Loucy (cell line): ENCODE data around the gene ADGRL1.
A peak's percentile ranks its signal among the peaks of the same experiment; 100 is the strongest.

ENCODE experiments used
- H2AFZ ChIP-seq: fragments of 200-600 bp; sonication (generic); 2 replicates; pipeline ENCODE4 v1.6.0; 2016; ENCODE audit warnings: antibody characterized with exemption, mild to moderate bottlenecking, low read length, moderate library complexity
- H3F3A ChIP-seq: fragments of 200-600 bp; 2 replicates; pipeline ENCODE4 v1.6.0; 2016; ENCODE audit warnings: antibody characterized with exemption, low read depth, mild to moderate bottlenecking
- H3K27me3 ChIP-seq: fragments of 200-600 bp; sonication (generic); 2 replicates; pipeline ENCODE4 v1.6.1; 2014; ENCODE audit warnings: low read length, mild to moderate bottlenecking; ENCODE audit not compliant: insufficient read depth, poor library complexity, severe bottlenecking
- H3K36me3 ChIP-seq: fragments of 200-600 bp; sonication (generic); 2 replicates; pipeline ENCODE4 v1.6.1; 2016; ENCODE audit warnings: low read length; ENCODE audit not compliant: insufficient read depth
- H3K4me1 ChIP-seq: fragments of 200-600 bp; sonication (generic); 2 replicates; pipeline ENCODE4 v1.5.1; 2014; ENCODE audit warnings: low read length, mild to moderate bottlenecking; ENCODE audit not compliant: insufficient read depth, poor library complexity, severe bottlenecking
- H3K4me2 ChIP-seq: fragments of 200-600 bp; sonication (generic); 2 replicates; pipeline ENCODE4 v1.6.0; 2014; ENCODE audit warnings: antibody characterized with exemption, low read length, low read depth, mild to moderate bottlenecking; ENCODE audit not compliant: poor library complexity, severe bottlenecking
- H3K4me3 ChIP-seq: fragments of 200-600 bp; sonication (generic); 2 replicates; pipeline ENCODE4 v1.5.1; 2014; ENCODE audit warnings: low read length, mild to moderate bottlenecking, mixed read lengths; ENCODE audit not compliant: poor library complexity, severe bottlenecking
- H3K79me2 ChIP-seq: fragments of 200-600 bp; sonication (generic); 2 replicates; pipeline ENCODE4 v1.6.1; 2014; ENCODE audit warnings: low read length; ENCODE audit not compliant: insufficient read depth
- H3K9ac ChIP-seq: fragments of 200-600 bp; sonication (generic); 2 replicates; pipeline ENCODE4 v1.6.0; 2014; ENCODE audit warnings: mild to moderate bottlenecking, low read depth, low read length, moderate library complexity; ENCODE audit not compliant: poor library complexity, severe bottlenecking
- H3K9me2 ChIP-seq: fragments of 200-600 bp; sonication (generic); replicated peaks from 2 replicates; pipeline ENCODE4 v1.6.1; 2016; ENCODE audit warnings: low read depth, low read length, mixed read lengths
- H3K9me3 ChIP-seq: fragments of 200-600 bp; sonication (generic); 2 replicates; pipeline ENCODE4 v1.6.1; 2014; ENCODE audit warnings: mild to moderate bottlenecking, antibody characterized with exemption, low read length, low read depth; ENCODE audit not compliant: insufficient read depth
- H4K20me1 ChIP-seq: fragments of 200-600 bp; sonication (generic); 2 replicates; pipeline ENCODE4 v1.6.0; 2014; ENCODE audit warnings: antibody characterized with exemption, low read length, mild to moderate bottlenecking; ENCODE audit not compliant: insufficient read depth, poor library complexity, severe bottlenecking
- CTCF ChIP-seq: fragments of 200-600 bp; sonication (generic); conservative IDR thresholded peaks from 2 replicates; pipeline ENCODE4 v1.5.1; 2014; ENCODE audit warnings: mild to moderate bottlenecking, antibody characterized with exemption, low read length
- EZH2phosphoT487 ChIP-seq: fragments of 200-600 bp; IDR thresholded peaks from 2 replicates; pipeline ENCODE4 v1.6.1; 2018; ENCODE audit warnings: antibody characterized with exemption, mild to moderate bottlenecking, moderate library complexity, borderline replicate concordance

ADGRL1 gene

GRCh38 chr19:14114439-14114838 lies 91.5 kb downstream of the ADGRL1 start:
- Histone ChIP-seq H3K9ac (no peak overlapping the region), H2AFZ (no peak overlapping the region), H3K4me2 (peak overlapping the region; percentile 30)

GRCh38 chr19:14113762-14114414 lies 92.1 kb downstream of the ADGRL1 start:
- Histone ChIP-seq H3K9me2 (no peaks in the 10 kb centered on the region), H3K4me2 (peak overlapping the region; percentile 33), H3K9me3 (no peaks in the 10 kb centered on the region), H4K20me1 (peaks cover 18% of the 10 kb centered on the region), H3K4me3 (no peak overlapping the region), H3K4me1 (peaks cover 56% of the 10 kb centered on the region), H3F3A (no peaks in the 10 kb centered on the region), H2AFZ (no peak overlapping the region), H3K36me3 (no peaks in the 10 kb centered on the region), H3K9ac (peak overlapping the region; percentile 22), H3K79me2 (peaks cover 37% of the 10 kb centered on the region; the same call in 1 of the 2 replicates), H3K27me3 (no peaks in the 10 kb centered on the region)
- TF ChIP-seq CTCF = peak; percentile 64
- TF ChIP-seq EZH2phosphoT487 = no peak

More at GRCh38 chr19:14114439-14114838, 91.5 kb downstream of the ADGRL1 start:
- TF ChIP-seq CTCF (no peak), EZH2phosphoT487 (no peak)
- H3K9me3 ChIP-seq = no peaks in the 10 kb centered on the region
- peaks cover 59% of the 10 kb centered on the region for H3K4me1 ChIP-seq
- no peaks in the 10 kb centered on the region for H3K9me2 ChIP-seq
- no peaks in the 10 kb centered on the region for H3K27me3 ChIP-seq
- H3F3A ChIP-seq = no peaks in the 10 kb centered on the region
- no peaks in the 10 kb centered on the region for H3K36me3 ChIP-seq
- peaks cover 38% of the 10 kb centered on the region; the same call in 1 of the 2 replicates for H3K79me2 ChIP-seq
- peaks cover 18% of the 10 kb centered on the region for H4K20me1 ChIP-seq
- H3K4me3 ChIP-seq = no peak overlapping the region

GRCh38 chr19:14112809-14113385 lies 93.1 kb downstream of the ADGRL1 start:
- no peaks in the 10 kb centered on the region for H3K36me3 ChIP-seq
- H2AFZ ChIP-seq = no peak overlapping the region
- H3K9me3 ChIP-seq = no peaks in the 10 kb centered on the region
- H3K9ac ChIP-seq = peak overlapping the region; percentile 15
- peaks cover 18% of the 10 kb centered on the region for H4K20me1 ChIP-seq
- H3K9me2 ChIP-seq = no peaks in the 10 kb centered on the region
- H3F3A ChIP-seq = no peaks in the 10 kb centered on the region
- H3K4me3 ChIP-seq = no peak overlapping the region
- TF ChIP-seq CTCF = no peak
- no peak for TF ChIP-seq EZH2phosphoT487
- H3K4me1 ChIP-seq = peaks cover 49% of the 10 kb centered on the region
- peaks cover 34% of the 10 kb centered on the region; the same call in 1 of the 2 replicates for H3K79me2 ChIP-seq
- no peaks in the 10 kb centered on the region for H3K27me3 ChIP-seq
- peak overlapping the region; percentile 33 for H3K4me2 ChIP-seq
